IPS-15b (cell line): ENCODE data around the gene FAM156A.
A peak's percentile ranks its signal among the peaks of the same experiment; 100 is the strongest.
"Not testable (repeated sequence)": the region's sequence is repeated elsewhere in the genome, so short reads cannot be mapped to it uniquely, and the experiment has no call there.

Source experiments
- H3K27me3 ChIP-seq: one replicate; pipeline ENCODE4 v1.6.1; 2013; ENCODE audit warnings: low read length; ENCODE audit not compliant: control insufficient read depth, insufficient read depth
- H3K36me3 ChIP-seq: one replicate; pipeline ENCODE4 v1.6.1; 2013; ENCODE audit warnings: low read length; ENCODE audit not compliant: control insufficient read depth, insufficient read depth
- H3K4me1 ChIP-seq: one replicate; pipeline ENCODE4 v1.6.1; 2013; ENCODE audit warnings: mild to moderate bottlenecking, low read length; ENCODE audit not compliant: control insufficient read depth, insufficient read depth
- H3K4me3 ChIP-seq: one replicate; pipeline ENCODE4 v1.5.1; 2013; ENCODE audit warnings: low read depth, low read length
- H3K9ac ChIP-seq: one replicate; pipeline ENCODE4 v1.6.1; 2013; ENCODE audit warnings: low read depth, mild to moderate bottlenecking, low read length
- H3K9me3 ChIP-seq: one replicate; pipeline ENCODE4 v1.6.1; 2013; ENCODE audit warnings: mild to moderate bottlenecking, low read length; ENCODE audit not compliant: control insufficient read depth, insufficient read depth

Gene FAM156A, protein sequence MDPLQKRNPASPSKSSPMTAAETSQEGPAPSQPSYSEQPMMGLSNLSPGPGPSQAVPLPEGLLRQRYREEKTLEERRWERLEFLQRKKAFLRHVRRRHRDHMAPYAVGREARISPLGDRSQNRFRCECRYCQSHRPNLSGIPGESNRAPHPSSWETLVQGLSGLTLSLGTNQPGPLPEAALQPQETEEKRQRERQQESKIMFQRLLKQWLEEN

DNA sequence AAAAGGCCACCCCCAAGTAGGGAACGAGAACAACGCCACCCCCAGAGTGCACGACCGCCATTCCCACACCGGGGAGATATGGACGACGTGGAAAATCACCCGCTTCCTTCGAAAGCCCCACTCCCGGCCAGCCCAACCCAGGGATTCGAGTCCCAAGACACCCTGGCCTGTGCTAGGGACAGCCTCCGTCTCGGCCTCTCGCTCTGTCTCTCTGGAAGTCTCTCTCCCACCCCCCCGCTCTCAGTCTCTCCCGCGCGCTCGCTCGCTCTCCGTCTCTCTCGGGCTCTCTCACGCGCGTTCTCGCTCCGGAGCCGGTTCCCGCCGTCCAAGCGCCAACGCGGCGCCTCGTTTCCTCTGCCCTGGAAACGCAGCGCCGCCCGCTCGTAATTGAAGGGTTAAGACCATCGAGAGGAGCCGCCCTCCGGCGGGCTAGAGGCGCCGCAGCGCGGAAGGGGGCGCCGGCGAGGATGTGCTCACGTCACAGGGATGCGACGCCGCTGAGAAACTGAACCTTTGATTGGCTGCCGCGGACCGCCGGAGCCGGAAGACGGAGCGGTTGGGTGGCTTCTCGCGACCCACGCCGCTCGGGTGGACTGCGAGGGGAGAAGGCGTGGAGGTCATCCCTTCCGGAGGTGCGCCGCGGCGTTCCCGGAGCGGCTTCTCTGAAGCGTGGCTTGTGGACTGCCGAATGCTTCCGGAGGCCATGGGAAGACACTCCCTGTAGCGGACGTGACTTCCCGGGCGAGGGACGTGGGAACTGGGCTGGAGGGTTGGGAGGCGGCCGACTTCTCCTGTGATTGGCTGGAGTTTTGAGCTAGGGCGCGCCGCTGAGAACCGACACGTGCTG is at the start of gene FAM156A:
Gene FAM156A (minus strand): TSS at position 406 of the 847 bp plus-strand sequence. CDS start 9,930 bp downstream, outside the sequence.
- not testable (repeated sequence) for H3K9ac ChIP-seq, H3K4me1 ChIP-seq, H3K27me3 ChIP-seq, H3K9me3 ChIP-seq, H3K36me3 ChIP-seq, H3K4me3 ChIP-seq

DNA sequence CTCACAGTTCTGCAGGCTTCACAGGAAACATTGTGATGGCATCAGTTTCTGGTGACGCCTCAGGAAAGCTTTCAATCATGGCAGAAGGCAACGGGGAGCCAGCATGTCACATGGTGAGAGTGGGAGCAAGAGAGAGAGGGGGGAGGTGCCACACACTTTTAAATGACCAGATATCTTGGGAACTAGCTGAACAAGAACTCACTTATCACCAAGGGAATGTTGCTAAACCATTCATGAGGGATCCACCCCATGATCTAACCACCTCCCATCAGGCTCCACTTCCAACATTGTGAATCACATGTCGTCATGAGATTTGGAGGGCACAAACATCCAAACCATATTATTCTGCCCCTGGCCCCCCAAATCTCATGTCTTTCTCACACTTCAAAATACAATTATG is 47.0 kb upstream of the FAM156A start:
- Histone ChIP-seq H3K36me3 (no peaks in the 10 kb centered on the region), H3K4me3 (no peak overlapping the region), H3K27me3 (no peaks in the 10 kb centered on the region), H3K4me1 (no peaks in the 10 kb centered on the region), H3K9me3 (peaks cover 9% of the 10 kb centered on the region), H3K9ac (no peak overlapping the region)

DNA sequence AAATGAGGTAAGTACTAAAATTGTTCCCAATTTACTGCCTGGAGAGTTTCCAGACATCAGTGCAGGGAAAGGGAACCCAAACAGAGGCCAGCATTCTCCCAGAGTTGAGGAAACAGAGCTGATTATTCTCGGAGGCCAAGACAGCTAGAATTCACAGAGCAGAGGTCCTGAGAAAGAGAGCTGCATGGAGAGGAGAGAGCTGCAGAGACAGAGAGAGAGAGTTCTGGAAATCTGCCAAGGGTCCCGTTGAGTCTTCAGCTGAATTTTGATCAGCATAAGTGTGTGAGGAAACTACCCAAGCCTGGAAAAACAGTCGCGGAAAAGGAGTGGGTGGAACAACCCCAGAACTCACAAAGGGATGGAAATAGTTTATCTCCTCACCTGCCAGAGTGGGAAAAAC is 46.5 kb upstream of the FAM156A start:
- H3K9ac ChIP-seq: no peak overlapping the region

DNA sequence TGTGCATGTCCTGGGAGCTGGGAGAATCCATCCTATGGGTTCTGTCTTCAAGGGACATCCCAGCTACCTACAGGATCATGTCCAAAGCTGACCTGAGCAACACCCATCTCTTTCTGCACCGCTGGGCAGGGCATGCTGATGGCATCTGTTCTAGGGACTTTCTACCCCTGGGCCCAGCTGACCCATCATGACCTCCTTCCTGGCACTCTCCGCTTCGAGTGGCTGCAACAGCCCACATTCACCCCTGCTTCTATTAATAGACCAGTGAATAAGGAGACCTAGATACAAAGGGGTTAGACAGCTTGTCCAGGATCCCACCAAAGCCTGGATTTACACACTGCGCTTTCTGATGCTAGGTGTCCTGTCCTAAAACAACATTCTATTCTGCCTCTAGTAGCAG is 45.7 kb upstream of the FAM156A start:
- Histone ChIP-seq H3K4me3 (no peak overlapping the region), H3K9me3 (peaks cover 9% of the 10 kb centered on the region), H3K4me1 (no peaks in the 10 kb centered on the region), H3K27me3 (no peaks in the 10 kb centered on the region), H3K36me3 (no peaks in the 10 kb centered on the region), H3K9ac (no peak overlapping the region)

More for the DNA sequence above, 46.5 kb upstream of the FAM156A start:
- Histone ChIP-seq H3K9me3 (peaks cover 9% of the 10 kb centered on the region), H3K4me3 (no peak overlapping the region), H3K4me1 (no peaks in the 10 kb centered on the region), H3K27me3 (no peaks in the 10 kb centered on the region), H3K36me3 (no peaks in the 10 kb centered on the region)

DNA sequence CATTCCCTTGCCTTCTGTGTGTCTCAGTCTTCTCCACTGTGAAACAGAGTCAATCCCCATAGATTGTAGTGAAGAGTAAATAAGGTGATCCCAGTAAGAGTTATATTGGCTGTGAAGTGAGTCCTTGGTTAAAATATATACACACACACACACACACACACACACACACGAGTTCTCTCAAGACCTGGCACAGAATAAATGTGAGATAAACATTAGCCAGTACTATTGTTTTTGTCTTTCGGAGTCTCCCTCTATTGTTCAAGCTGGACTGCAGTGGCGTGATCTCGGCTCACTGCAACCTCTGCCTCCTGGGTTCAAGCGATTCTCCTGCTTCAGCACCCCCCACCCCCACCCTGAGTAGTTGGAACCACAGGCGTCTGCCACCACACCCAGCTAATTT is 44.8 kb upstream of the FAM156A start:
- Histone ChIP-seq H3K4me3 (no peak overlapping the region), H3K27me3 (no peaks in the 10 kb centered on the region), H3K36me3 (no peaks in the 10 kb centered on the region), H3K4me1 (no peaks in the 10 kb centered on the region), H3K9ac (no peak overlapping the region), H3K9me3 (peaks cover 3% of the 10 kb centered on the region)

DNA sequence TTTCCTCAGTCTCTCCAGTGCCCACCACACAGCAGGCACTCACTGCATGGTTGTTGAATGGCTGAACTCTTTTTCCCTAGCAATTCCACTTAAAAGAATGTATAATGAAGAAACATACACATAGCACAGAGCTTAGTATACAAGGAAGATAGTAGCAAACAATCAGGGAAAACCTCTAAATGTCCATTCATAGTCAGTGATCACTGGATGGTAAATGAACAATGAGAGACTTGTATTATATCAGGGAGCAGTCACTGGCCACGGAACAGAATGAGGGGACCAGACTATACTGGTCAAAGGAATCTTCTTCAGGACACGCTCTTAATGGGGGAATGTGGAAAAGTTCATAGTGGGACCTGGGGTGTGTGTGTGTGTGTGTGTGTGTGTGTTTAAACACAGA is 43.6 kb upstream of the FAM156A start:
- no peaks in the 10 kb centered on the region for H3K27me3 ChIP-seq
- H3K9ac ChIP-seq: no peak overlapping the region
- H3K4me3 ChIP-seq: no peak overlapping the region
- no peaks in the 10 kb centered on the region for H3K36me3 ChIP-seq
- H3K4me1 ChIP-seq: no peaks in the 10 kb centered on the region
- H3K9me3 ChIP-seq: peaks cover 3% of the 10 kb centered on the region

DNA sequence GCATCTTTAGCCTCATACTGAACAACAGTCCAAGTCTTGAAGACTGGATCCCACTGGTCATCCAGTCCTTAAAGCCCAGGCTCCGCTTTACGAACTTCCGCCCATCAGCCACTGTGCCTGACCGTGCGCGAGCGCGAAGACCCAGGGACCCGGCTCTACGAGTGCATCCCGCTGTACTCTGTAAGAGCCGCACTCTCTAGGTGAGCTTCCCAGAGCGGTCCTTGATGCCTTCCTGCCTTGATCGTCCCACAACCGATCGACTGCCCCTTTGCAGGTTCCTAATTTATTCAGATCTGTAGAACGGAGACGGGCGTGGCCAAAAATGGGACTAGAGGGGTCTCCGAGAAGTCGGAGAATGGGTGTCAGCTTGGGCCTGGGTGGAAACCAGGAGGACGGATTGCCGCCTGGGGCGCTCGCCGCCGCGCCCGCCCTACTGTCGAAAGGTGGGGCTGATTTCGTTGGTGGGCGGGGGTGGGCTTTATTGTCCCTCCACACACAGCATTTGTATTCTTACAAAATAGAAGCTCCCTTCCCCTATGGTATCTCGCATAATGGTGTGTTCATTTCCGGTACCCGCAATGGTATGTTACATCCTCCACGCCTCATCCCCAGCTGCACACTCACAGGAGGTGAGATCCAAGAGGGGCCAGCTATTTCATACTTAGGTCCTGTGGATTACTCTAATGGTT is 42.3 kb upstream of the FAM156A start:
- H3K9me3 ChIP-seq: peaks cover 2% of the 10 kb centered on the region
- H3K27me3 ChIP-seq: no peaks in the 10 kb centered on the region
- no peaks in the 10 kb centered on the region for H3K4me1 ChIP-seq
- no peak overlapping the region for H3K9ac ChIP-seq
- no peak overlapping the region for H3K4me3 ChIP-seq
- H3K36me3 ChIP-seq: no peaks in the 10 kb centered on the region

DNA sequence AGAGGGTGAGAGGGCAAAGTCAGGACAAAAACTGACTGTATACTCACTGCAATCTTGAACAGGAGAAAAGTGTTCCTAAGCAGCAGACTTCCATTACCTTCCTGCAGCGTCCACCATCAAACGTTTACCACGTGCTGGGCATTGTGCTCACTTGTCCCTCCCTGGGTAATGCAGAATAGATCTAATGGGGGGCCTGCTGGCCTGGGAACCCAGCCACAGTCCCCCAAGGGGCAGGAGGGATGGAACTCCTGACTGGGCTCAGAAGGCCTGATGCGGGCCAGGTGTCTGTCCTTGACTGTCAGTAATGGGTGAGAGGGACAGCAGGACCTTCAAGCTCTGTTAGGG is 37.6 kb upstream of the FAM156A start:
- no peaks in the 10 kb centered on the region for H3K4me1 ChIP-seq
- no peaks in the 10 kb centered on the region for H3K9me3 ChIP-seq
- H3K9ac ChIP-seq: peak overlapping the region; percentile 99
- H3K4me3 ChIP-seq: peak overlapping the region; percentile 94
- H3K36me3 ChIP-seq: no peaks in the 10 kb centered on the region
- no peaks in the 10 kb centered on the region for H3K27me3 ChIP-seq

DNA sequence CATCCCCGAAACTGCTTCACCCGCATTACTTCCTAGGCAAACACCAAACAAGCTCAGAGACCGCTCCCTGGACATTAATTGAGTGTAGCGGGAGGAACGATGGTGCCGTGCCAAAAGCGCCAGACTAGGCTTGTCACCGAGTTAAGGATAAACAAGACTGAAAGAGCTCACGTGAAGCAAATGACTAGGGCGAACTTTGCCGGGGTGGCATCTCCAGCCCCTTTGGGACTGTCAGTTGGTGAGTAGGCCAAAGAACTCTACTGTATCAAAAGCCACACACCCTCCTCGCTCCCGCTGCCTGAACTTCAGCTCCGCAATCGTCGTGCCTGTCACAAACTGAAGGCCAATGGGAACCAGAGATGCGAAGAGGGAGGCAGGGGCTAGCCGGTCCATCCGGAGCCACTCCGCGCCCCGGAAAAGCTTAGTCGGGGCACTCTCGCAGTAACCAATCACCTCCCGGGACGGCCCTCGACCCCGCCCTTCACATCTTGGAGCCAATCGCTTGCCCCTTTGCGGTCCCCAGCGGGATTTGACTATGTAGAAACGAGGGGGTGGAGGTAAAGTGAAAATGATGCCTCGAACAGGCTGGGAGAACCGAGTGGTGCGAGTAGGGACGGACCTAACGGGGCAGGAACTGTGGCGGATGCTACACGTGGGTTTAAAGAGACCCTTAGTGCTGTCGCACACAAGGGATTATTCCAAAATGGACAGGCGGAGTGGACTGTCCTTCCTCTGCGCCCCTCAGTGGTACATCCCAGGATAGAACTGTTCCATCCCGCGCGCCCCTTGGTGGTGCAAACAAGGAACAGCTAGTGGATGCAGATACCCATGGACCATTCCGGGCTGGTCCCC is 37.0 kb upstream of the FAM156A start:
- H3K4me1 ChIP-seq: no peaks in the 10 kb centered on the region
- H3K9ac ChIP-seq: peak overlapping the region; percentile 99
- no peaks in the 10 kb centered on the region for H3K36me3 ChIP-seq
- H3K9me3 ChIP-seq: no peaks in the 10 kb centered on the region
- H3K27me3 ChIP-seq: no peaks in the 10 kb centered on the region
- peak overlapping the region; percentile 94 for H3K4me3 ChIP-seq

DNA sequence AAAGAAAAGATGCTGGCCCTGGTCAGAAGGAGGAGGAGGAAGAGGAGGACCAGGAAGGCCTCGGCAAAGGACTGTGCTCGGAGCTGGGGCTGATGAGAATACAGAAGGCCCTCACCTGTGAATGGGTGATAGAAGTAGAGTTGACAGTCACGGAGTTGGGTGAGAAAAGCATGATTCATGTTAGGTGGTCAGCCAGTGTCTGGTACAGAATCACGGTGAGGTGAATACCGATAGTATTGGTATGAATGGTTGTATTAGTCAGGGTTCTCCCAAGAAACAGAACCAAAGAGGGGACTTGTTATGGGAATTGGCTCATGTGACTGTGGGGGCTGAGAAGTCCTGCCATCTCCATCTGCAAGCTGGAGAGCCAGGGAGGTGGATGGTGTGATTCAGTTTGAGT is 32.5 kb upstream of the FAM156A start:
- H3K9me3 ChIP-seq: no peaks in the 10 kb centered on the region
- no peaks in the 10 kb centered on the region for H3K4me1 ChIP-seq
- no peak overlapping the region for H3K4me3 ChIP-seq
- H3K27me3 ChIP-seq: no peaks in the 10 kb centered on the region
- no peak overlapping the region for H3K9ac ChIP-seq
- no peaks in the 10 kb centered on the region for H3K36me3 ChIP-seq

DNA sequence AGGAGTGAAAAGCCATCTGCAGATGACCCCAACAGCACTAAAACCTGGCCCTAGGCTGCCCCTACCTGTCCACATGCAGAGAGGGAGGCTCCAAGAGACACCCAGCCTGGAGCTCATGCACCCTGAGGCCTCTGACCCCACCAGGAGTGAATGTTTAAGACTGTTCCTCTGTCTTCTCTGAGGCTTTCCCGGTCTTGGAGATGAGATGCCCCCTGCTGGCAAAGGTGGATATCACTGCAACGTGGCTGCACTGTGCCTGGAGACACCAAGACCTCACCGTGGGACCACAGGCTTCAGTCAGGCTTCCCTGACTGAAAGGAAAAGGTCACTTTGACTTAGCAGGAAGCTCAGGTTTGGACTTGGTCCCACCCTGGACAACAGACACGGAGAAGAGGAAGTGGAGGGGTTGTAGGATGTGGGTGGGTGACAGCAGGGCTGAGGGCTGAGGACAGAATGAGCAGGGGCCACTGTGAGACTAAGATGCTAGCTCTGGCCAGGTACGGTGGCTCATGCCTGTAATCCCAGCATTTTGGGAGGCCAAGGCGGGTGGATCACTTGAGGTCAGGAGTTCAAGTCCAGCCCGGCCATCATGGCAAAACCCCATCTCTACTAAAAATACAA is 31.8 kb upstream of the FAM156A start:
- not testable (repeated sequence) for H3K9ac ChIP-seq, H3K4me1 ChIP-seq, H3K4me3 ChIP-seq, H3K27me3 ChIP-seq, H3K36me3 ChIP-seq, H3K9me3 ChIP-seq
